Upper lobe of left lung (tissue), 6 donors: ENCODE measurements around the gene RASGRF1. TPM values are rescaled to one million over a fixed set of nuclear protein-coding genes. Genes with fewer than 3 reads are reported as not detected.

Source experiments
- ATAC-seq, 2 donors: fragments of 200-7000 bp; cut with Tn5 transposase; one replicate each; pipeline ENCODE4 v1.9.1; 2022; ENCODE audit warnings: mild to moderate bottlenecking in 2 of 2, moderate library complexity in 2 of 2; ENCODE audit not compliant: low FRiP score in 2 of 2
- DNase-seq, 2 donors: peaks; one replicate each; pipeline ENCODE4 v3.0.0-alpha.2; 2019 to 2020
- H3K27ac ChIP-seq, 4 donors: fragments of 200-600 bp; sonication (generic); one replicate each; pipeline ENCODE4 v1.5.1; 2016 to 2019
- H3K27me3 ChIP-seq, 4 donors: fragments of 200-600 bp; sonication (generic); one replicate each; pipeline ENCODE4 v1.5.1; 2017 to 2019
- H3K36me3 ChIP-seq, 4 donors: fragments of 200-600 bp; sonication (generic); one replicate each; pipeline ENCODE4 v1.5.1; 2016 to 2019
- H3K4me1 ChIP-seq, 4 donors: fragments of 200-600 bp; sonication (generic); one replicate each; pipeline ENCODE4 v1.5.1; 2018 to 2019
- H3K4me3 ChIP-seq, 4 donors: fragments of 200-600 bp; sonication (generic); one replicate each; pipeline ENCODE4 v1.5.1; 2017 to 2019; ENCODE audit warnings: mild to moderate bottlenecking in 2 of 4, moderate library complexity in 1 of 4
- H3K9me3 ChIP-seq, 4 donors: fragments of 200-600 bp; sonication (generic); one replicate each; pipeline ENCODE4 v1.5.1; 2018 to 2019
- CTCF ChIP-seq, 6 experiments: fragments of 450-650 bp in 4 of 6; fragments of 200-600 bp in 2 of 6; sonication (generic) in 2 of 6; IDR thresholded peaks; one replicate each; pipeline ENCODE4 v1.5.1; 2016 to 2019; ENCODE audit warnings: antibody characterized with exemption in 6 of 6
- EP300 ChIP-seq, 4 donors: sonication (generic); formaldehyde crosslinking; IDR thresholded peaks; one replicate each; pipeline ENCODE4 v1.5.1; 2017; ENCODE audit warnings: antibody characterized with exemption in 4 of 4, control low read depth in 2 of 4
- POLR2A ChIP-seq, 4 donors: fragments of 450-650 bp; IDR thresholded peaks; one replicate each; pipeline ENCODE4 v1.5.1; 2016 to 2017; ENCODE audit warnings: antibody characterized with exemption in 4 of 4, mild to moderate bottlenecking in 2 of 4
- POLR2AphosphoS5 ChIP-seq, 2 donors: sonication (generic); formaldehyde crosslinking; IDR thresholded peaks; one replicate each; pipeline ENCODE4 v1.5.1; 2017; ENCODE audit warnings: antibody characterized with exemption in 2 of 2
- WGBS, 2 donors: methylation state at CpG; one replicate each; pipeline ENCODE4 v1.1.5; 2017 to 2018; 5-methylcytosine and 5-hydroxymethylcytosine counted together
- total RNA-seq, 6 donors: library from RNA; depleted of rRNA in 4 of 6; stranded (reverse); fragments of >200 nt in 4 of 6; gene quantifications; one replicate each; pipeline versions ENCODE4 v1.1.0 to v1.2.1, GENCODE V29; 2016 to 2021
- donor health status: DM: no; HTN: no; CAD: no; lungs with moderate emphysema.
- donor health status: DM: no; HTN: yes; CAD: no; lungs with severe emphysema.

RASGRF1 gene
- total RNA-seq, 6 donors from 2014 or later, result 27.2 to 64.6 (median 54.7) TPM

GRCh38 chr15:79015416-79015815 lies 75.2 kb downstream of the RASGRF1 start:
- H3K27me3 ChIP-seq, result no peaks in the 10 kb centered on the region
- H3K36me3 ChIP-seq, result no peaks in the 10 kb centered on the region
- ATAC-seq, result no peak
- H3K9me3 ChIP-seq, result no peaks in the 10 kb centered on the region
- no peak overlapping the region for H3K4me3 ChIP-seq
- H3K27ac ChIP-seq, result no peak overlapping the region
- WGBS, 2 donors, result 50 to 57% methylated on average over 3 of the region's 3 CpGs
- no peaks in the 10 kb centered on the region for H3K4me1 ChIP-seq
- no peak for TF ChIP-seq CTCF (IDR thresholded peaks at IDR 0.05)
- no peak for DNase-seq

GRCh38 chr15:79010278-79010677 lies 80.3 kb downstream of the RASGRF1 start:
- Histone ChIP-seq H3K9me3 (no peaks in the 10 kb centered on the region), H3K27me3 (no peaks in the 10 kb centered on the region), H3K27ac (no peak overlapping the region), H3K4me3 (no peak overlapping the region), H3K4me1 (peaks cover 0 to under 1% (median under 1%) of the 10 kb centered on the region in 4 donors), H3K36me3 (no peaks in the 10 kb centered on the region)
- WGBS, 2 donors, result 97 to 100% methylated on average over 1 to 2 of the region's 2 CpGs
- no peak for TF ChIP-seq POLR2AphosphoS5 (IDR thresholded peaks at IDR 0.05)
- TF ChIP-seq POLR2A (IDR thresholded peaks at IDR 0.05), result no peak
- TF ChIP-seq CTCF (IDR thresholded peaks at IDR 0.05), result no peak
- TF ChIP-seq EP300 (IDR thresholded peaks at IDR 0.05), result no peak
- DNase-seq (no peak), ATAC-seq (no peak)

- TF ChIP-seq CTCF (IDR thresholded peaks at IDR 0.05), result no peak
- TF ChIP-seq EP300 (IDR thresholded peaks at IDR 0.05), result no peak
- TF ChIP-seq POLR2A (IDR thresholded peaks at IDR 0.05), result no peak
- TF ChIP-seq POLR2AphosphoS5 (IDR thresholded peaks at IDR 0.05), result no peak
- H3K27me3 ChIP-seq, result no peaks in the 10 kb centered on the region
- no peaks in the 10 kb centered on the region for H3K9me3 ChIP-seq
- H3K4me3 ChIP-seq, result no peak overlapping the region
- H3K36me3 ChIP-seq, result no peaks in the 10 kb centered on the region
- H3K27ac ChIP-seq, result no peak overlapping the region
- H3K4me1 ChIP-seq, result peaks cover 0 to 10% (median 8%) of the 10 kb centered on the region in 4 donors
- WGBS, 2 donors, result 62 to 68% methylated on average over 4 of the region's 4 CpGs
- no peak for ATAC-seq
- DNase-seq, result no peak
These were observed 81.2 kb downstream of the RASGRF1 start for GRCh38 chr15:79009379-79009778.

GRCh38 chr15:79008659-79009058 lies 81.9 kb downstream of the RASGRF1 start:
- 72 to 76% methylated on average over 10 of the region's 10 CpGs for WGBS, 2 donors

More at GRCh38 chr15:79008659-79009058, 81.9 kb downstream of the RASGRF1 start:
- H3K27me3 ChIP-seq, result no peaks in the 10 kb centered on the region
- TF ChIP-seq CTCF (IDR thresholded peaks at IDR 0.05), result no peak
- no peak for TF ChIP-seq EP300 (IDR thresholded peaks at IDR 0.05)
- TF ChIP-seq POLR2A (IDR thresholded peaks at IDR 0.05), result no peak
- TF ChIP-seq POLR2AphosphoS5 (IDR thresholded peaks at IDR 0.05), result no peak
- no peak overlapping the region for H3K4me3 ChIP-seq
- ATAC-seq, result no peak
- H3K4me1 ChIP-seq, result peaks cover 0 to 16% (median 12%) of the 10 kb centered on the region in 4 donors
- no peaks in the 10 kb centered on the region for H3K36me3 ChIP-seq
- no peak for DNase-seq
- no peaks in the 10 kb centered on the region for H3K9me3 ChIP-seq
- H3K27ac ChIP-seq, result no peak overlapping the region
